GM19438 (cell line): ENCODE measurements around the gene IQGAP2.

ENCODE experiments used
- ATAC-seq: cut with Tn5 transposase; IDR thresholded peaks from one replicate; pipeline ENCODE4 v1.9.1; 2021; ENCODE audit warnings: low read depth; ENCODE audit not compliant: unreplicated experiment

The IQGAP2 gene

GRCh38 chr5:76757049-76757448 is 354.0 kb downstream of the IQGAP2 start:
- ATAC-seq, result no peak
